ENCODE results near the gene PIP5K1C.

Gene PIP5K1C

GRCh38 chr19:3693025-3693925, 7.0 kb downstream of the PIP5K1C start:
- peak; percentile 93 to 99 for DNase-seq

DNA sequence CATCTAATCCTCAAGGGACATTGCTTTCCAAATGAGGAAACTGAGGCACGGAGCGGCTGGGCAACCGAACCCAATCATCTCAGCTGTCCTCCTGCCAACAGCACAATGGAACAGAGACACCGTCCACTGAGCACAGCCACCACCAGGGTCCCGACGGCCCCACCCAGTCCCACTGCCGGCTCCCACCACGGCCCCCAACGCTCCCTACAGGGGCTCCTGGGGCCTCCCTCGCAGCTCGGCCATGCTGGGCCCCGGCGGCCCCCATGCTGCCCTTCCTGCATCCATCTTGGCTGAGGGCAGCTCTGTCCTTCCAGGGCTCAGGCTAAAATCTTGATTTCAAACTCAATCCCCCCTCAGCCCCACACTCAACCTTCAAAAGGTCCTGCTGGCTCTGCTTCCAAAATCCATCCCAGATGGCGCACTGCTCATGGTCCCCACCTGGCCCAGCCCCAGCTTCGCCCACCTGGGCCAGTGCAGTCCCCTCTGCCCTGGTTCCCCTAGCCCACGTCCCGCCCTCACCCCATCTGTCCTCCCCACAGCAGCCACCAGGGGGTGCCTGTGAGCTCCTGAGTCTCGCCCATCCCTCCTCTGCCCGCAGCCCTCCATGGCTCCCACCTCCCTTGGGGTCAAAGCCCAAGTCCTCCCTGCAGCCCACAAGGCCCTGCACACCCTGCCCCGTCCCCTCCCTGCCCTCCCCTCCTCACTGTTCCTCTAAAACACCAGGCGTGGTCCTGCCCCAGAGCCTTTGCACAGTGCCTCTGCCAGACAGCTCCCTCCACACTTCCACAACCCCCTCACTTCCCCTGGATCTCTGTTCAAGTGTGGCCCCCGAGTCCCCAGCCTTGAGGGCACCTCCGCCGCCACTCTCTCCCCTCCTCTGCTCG, 7.9 kb downstream of the PIP5K1C start:
- peak in 1 of 2 experiments; percentile 72 for DNase-seq

DNA sequence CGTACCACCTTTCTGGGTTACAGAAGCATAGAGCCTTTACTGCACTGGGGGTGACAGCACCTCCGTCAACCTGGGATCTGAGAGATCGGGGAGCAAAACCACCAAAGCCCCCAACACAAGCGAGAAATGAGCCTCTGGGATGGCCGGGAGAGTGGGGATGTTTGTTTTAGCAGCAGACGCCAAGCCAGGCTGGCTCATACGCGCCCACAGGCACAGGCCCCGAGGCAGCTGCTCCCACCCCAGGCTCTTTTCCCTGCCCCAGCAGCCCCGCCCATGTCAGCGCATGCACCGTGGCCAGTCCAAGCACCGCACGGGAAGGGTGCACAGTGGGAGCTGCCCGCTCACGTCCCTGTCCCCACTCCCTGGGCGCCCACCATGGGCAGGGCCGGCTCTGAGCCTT, 8.5 kb downstream of the PIP5K1C start:
- DNase-seq, result no peak

- no peak for DNase-seq
Measured at GRCh38 chr19:3691372-3691716, 8.9 kb downstream of the PIP5K1C start.

DNA sequence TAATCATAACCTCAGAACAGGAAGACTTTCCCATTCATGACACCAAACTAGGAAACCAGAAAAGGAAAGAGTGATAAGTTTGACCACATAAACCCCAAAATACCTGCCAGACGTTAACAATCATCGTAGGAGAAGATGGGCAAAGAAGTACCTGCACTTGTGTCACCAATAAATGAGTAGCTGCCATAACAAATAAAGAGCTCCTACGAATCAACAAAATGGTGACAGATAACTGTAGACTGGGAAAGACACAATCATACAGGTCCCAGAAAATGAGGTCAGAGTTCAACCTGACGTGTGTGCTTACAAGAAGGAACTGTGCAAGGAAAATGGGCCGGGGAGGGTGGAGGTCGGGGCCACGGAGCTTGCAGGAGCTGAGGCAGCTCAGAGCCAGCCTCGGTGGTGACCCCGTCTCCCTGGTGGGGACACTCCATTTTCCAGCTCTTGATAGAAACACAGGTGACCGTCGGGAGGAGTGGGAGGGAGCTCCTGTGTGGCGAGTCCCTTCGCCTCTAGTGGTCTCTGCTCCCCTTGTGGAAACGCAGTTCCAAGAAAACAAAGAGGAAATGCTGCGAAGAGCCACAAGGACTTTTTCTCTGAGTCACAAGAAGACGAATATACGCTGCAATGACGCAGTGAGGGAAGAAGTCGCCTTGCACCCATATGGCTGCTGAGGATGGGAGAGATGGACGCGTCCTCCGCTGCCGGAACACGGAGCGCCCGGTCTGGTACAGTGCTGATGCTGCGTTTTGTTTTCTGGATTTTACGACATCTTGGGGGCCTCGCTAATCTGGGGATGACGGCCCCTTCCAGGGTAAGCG, 9.5 kb downstream of the PIP5K1C start:
- DNase-seq, result no peak

DNA sequence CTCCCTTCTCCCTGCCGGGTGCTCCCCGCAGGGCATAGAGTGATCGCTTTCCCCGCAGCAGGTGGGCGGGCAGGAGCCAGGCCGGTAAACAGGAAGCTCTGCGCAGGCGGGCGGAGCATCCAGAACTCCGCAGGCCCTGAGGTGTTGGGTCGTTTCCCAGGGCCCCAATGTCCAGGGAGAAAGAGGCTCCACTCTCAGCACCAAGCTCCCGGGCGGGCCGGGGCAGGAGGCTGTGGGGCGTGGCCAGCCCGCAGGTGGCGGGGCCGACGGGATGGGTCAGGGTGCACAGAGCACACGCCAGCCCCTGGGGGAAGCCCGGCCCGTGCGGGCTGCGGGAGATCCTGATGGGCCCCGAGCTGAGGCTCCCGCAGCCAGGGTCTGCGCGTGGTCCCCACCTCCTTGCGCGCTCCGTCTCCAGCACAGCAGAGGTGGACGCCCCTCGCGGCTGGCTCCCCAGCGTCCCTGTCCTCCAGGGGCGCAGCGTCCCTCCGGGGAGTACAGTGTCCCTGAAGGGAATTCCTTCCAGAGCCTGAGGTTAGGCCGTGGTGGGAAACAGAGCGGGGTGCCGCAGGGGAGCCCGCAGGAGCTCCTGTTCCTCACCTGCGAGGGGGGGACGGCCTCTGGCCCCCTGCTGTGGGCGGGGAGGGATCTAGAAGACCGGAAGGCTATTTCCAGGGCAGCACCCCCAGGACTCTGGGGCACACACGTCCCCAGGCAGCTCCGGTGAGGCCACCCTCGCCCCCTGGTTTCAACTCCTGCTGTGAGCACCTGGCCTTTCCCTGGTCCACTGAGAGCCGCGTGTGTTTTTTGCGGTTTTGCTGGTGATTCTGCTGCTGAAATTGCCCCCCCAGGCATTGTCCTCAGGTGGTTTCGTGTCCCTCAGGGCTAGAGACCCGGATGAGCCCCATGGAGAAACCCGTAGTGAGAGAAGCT, 12.2 kb downstream of the PIP5K1C start:
- DNase-seq, result no peak

GRCh38 chr19:3687393-3687773, 12.9 kb downstream of the PIP5K1C start:
- no peak for DNase-seq

GRCh38 chr19:3684817-3685410, 15.4 kb downstream of the PIP5K1C start:
- no peak for DNase-seq

DNA sequence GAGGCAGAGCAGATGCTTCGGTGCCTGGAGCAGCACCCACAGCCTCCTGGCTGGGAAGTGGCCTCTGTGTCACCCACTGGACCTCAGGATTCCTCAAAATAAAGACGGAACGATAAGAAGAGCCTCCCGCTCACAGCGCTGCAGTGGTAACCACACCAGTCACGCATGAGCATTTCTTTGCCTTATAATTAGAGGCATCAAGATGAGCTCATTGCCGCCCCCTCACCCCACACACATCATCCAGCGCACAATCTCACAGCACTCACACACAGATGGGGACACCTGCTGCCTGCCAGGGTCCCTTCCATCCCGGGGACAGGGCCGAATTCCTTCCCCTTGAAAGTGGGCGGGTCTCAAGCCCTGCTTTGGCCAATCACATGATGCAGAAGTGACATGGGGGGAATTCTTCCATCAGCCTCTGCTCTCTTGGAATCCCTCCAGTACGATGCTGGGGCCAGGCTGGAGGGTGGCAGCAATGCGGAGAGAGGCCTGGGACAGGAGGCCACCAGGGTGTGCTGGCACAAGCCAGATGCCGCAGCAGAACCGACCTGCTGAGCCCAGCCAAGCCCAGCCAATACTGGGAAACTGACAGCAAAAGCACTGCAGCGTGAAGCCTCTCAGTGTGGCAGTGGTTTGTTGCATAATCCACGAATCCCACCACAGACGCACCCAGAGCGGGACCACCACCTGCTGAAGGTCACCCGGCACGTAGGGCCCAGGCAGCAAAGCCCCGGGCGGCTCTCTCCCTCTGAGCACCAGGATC, 16.0 kb downstream of the PIP5K1C start:
- peak in 1 of 2 experiments; percentile 32 for DNase-seq

DNA sequence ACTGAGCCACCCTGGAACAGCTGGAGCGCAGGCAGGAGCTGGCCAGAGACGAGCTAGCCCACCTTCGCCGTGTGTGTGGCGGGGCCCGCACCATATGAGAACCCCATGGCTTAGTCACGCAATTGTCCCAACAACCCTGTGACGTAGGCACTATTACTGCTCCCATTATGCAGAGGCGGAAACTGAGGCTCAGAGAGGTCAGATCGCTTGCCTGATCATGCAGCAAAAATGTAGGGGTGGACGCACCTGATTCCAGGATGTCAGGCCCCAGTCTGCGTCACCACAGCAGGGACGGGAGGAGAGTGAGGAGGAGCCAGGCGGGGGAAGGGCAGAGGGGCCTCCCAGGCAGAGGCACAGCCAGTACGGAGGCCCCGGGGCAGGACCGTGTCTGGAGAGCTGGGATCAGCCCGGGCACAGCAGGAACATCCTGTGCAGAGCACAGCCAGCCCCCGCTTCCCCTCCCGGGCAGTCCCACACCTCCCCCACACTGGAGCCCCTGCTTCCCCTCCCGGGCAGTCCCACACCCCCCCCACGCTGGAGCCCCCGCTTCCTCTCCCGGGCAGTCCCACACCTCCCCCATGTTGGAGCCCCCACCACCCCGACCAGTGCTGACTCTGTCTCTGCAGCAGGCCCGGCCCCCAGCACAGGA, 16.7 kb downstream of the PIP5K1C start:
- DNase-seq, result no peak

- no peak for DNase-seq
Measured at GRCh38 chr19:3682741-3683404, 17.4 kb downstream of the PIP5K1C start.

- no peak for DNase-seq
Measured at GRCh38 chr19:3682286-3682685, 18.0 kb downstream of the PIP5K1C start.

GRCh38 chr19:3680939-3681338, 19.3 kb downstream of the PIP5K1C start:
- no peak for DNase-seq

GRCh38 chr19:3679581-3679980, 20.7 kb downstream of the PIP5K1C start:
- no peak for DNase-seq

DNA sequence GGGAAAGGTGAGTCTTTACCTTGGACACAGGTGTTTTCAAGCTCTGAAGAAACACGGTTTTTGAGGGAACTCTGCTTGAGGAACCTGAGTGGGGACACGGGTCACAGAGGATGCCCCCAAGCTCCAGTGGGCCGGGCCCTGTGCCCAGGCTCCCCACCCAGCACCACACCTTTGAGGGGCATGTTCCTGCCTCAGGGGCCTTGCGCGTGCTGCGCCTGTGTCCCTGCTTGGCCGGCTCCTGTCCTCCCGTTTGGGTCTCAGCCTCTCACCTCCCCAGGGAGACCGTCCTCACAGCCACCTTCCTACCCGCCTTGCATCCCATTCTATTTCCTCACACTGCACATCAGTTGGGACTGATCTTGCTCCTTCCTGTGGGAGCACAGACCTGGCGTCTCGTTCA, 21.1 kb downstream of the PIP5K1C start:
- no peak for DNase-seq

DNA sequence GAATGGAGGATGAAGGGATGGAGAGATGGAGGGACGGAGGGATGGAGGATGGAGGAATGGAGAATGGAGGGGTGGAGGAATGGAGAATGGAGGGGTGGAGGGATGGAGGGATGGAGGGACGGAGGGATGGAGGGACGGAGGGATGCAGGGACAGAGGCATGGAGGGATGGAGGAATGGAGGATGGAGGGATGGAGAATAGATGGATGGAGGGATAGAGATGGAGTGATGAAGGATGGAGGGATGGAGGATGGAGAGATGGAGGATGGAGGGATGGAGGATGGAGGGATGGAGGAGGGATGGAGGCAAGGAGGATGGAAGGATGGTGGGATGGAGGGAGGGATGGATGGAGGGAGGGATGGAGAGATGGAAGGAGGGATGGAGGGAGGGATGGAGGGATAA, 22.1 kb downstream of the PIP5K1C start:
- DNase-seq, result no peak

- no peak for DNase-seq
Measured at GRCh38 chr19:3674784-3675543, 25.3 kb downstream of the PIP5K1C start.

- no peak for DNase-seq
Measured at GRCh38 chr19:3673506-3674439, 26.5 kb downstream of the PIP5K1C start.

Measured in NCI-H524 (cell line).